Esophagus mucosa (tissue), 1 donor: ENCODE results near the gene CCDC9B. TPM values are rescaled to one million over a fixed set of nuclear protein-coding genes. Genes with fewer than 3 reads are reported as not detected.
A peak's percentile ranks its signal among the peaks of the same experiment; 100 is the strongest.

Experiments
- ATAC-seq: fragments of 200-7000 bp; cut with Tn5 transposase; one replicate; pipeline ENCODE4 v1.9.1; 2020
- total RNA-seq: library from RNA; stranded (reverse); gene quantifications from one replicate; pipeline ENCODE4 v1.2.4, GENCODE V29; 2023
- donor health status: DM: yes; HTN: yes; CAD: no.

The CCDC9B gene
- total RNA-seq, 1 donor from 2014 or later: 21.3 TPM

DNA sequence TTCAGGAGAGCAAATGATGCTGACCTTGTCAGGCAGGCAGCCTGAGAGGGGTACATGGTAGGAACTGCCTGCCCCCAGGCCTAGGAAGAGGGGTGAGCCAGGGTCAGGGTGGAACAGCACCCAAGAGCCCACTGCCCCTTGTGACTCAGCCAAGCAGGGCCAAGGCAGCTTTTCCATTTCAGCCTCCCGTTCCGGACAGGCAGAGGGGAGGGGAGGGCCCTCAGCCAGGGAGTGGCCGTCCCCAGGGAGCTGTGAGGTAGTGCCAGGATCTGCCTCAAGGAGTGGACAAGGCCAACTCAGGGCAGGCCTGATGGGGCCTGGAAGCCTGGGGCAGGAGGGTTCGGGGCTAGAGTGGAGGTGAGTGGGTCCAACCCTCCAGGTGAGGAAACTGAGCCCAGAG, 52.8 kb downstream of the CCDC9B start:
- no peak for ATAC-seq

DNA sequence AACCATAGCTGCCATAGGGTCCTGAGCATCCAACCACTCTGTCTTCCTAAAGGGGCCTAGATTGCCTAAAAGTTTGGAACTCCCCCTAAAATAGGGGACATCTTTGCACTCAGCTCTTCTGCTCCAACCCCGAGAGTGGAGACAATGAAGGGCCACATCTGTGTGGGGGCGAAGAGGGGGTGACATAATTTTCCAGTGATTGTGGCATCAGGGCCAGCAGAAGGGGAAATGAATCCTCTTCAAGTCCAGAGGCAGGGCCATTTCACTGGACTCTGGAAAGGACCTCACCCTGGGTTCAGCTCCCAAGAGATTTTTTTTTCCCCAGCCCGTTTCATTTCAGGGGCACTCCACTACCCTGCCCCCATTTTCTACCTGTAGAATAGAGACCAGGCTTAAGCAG, 53.2 kb downstream of the CCDC9B start:
- no peak for ATAC-seq

DNA sequence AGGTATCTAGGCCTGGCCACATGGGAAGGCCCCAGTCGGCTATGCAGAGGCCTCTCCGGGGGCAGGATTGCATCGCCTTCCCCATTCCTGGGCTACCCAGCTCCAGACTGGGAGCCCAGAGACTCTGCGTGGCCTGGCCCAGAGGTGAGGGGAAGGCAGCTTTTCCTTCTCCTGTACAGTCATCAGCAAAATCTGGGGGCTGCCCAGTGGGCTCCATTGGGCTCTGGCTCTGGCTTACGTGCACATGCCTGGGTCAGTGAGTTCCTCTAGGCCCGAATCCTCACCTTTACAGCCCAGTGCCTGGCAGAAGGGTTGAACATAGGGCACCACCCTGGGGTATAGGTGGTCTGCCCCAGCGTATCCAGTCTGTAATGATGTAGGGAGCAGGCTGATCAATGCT, 53.9 kb downstream of the CCDC9B start:
- ATAC-seq: no peak

DNA sequence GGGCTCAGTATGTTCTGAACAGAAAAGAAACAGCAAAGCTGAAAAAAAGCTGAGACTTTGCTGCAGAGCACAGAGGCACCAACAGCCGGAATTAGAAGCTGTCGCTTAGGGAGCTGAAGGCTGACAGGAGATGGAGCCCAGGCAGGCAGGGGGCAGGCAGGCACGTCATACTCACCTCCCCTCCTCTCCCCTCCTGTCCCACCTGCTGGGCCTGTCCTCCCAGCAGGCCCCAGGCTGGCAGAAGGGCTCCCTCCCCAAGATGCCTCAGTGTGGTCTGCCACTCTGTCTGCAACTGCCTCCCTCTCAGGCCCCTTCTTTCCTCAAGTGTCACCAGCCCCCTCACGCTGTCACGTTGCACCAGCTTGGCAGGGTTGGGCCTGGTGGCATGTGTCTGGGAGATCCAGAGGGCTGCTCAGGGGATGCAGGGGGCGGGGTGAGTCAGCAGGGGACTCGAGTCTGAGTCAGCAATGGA, 54.6 kb downstream of the CCDC9B start:
- ATAC-seq: no peak

DNA sequence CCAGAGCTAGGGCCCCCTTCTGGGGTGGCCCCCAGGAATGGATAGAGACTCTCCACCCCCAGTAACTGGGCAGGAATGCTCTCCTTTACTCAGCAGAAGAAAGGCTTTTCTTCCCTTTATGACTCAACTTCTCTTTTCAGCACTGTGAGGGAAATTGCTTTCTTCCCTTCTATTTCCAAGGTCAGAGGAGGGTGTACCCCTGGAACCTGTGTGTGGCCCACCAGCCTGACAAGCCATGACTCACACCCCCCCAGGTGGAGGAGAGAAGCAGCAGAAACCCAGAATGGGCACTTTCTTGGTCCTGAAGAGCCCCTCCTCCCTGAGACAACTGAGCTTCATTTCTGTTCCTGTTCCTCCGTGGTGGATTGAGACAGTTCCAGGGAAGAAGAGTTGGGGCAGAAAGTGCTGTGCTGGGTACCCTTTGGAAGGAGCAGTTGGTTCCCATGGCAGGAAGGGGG, 55.2 kb downstream of the CCDC9B start:
- ATAC-seq: no peak

DNA sequence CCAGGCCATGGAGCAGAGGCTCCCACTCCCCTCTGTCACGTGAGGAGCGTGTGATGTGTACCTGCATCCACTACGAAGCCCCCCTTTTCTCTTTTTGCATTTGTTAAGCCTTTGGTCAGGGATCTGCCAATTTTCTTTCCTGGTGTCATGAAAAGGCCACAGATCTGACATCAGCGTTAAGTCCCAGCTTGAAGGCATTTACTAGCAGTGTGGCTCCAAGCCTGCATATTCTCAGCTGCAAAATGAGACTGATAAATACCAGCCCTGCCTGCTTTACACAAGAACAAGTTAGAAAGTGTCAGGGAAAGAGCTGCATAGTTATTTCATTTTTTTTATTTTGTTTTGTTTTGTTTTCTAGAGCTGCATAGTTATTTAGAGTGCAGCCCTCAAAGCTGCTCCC, 55.6 kb downstream of the CCDC9B start:
- ATAC-seq: no peak

DNA sequence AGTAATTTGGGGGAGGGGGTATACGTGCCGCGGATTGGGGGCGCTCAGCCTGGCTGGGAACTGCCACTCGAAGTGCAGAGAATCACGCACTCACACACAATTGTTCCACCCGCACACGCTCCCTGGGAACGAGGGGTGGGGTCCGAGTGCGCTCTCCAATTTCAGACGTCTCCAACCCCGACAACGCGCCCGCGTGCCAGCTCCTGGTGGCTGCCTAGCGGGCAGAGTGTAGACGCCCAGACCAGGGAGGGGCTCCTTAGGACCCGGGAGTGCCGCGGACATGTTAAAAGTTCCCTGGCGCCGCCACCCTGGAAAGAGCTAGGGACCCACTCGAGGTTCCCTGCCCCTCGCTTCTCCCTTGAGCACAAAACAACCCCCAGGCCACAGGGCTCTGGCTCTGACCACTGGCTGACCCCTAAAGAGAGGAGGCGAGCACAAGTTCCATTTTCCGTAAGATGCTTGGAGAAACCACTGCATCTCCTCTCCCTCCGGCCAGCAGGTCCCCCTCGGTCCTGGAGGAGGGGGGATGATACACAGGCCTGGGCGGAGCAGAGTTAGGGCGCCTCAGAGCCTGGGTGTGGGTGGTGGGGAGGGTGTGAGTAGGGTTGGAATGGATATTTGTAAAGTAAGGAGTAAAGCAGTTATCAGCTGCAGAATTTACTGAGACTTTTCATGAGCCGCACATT, 57.0 kb downstream of the CCDC9B start:
- no peak for ATAC-seq

DNA sequence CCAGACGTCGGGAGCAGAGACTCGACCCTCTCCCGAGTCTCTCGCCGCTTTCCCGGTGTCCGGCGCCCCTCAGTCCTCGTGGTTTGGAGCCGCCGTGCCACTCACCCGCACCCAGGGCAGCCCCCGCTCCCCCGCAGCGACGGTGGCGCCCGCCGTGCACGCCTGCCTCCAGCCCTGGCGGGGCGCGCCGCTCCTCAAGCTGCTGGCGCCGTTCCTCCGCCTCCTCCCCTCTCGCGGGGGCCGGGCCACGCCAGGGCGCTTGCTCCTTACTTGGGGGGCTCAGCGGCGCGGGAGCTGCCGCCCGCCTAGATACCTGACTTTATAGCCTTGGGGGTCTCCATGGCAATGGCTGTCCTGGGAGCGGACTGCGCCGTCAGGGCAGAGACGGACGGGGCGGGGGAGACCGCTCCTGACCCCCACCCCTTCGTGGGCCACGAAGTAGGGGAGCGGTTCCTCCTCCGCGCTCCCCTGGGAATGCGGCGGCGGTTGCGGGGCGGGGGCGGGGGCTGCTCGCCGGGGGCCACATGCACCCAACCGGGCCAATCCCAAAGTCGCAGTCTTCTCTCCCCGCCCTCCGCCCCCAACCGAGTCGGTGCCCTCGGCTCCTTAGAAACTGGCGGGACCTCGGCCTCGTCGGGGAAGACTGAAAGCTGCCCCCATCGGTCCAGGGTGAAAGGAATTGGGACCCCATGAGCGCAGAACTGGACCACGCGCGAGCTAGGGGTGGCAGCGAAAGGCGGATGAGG, 57.7 kb downstream of the CCDC9B start, which contains the start of gene ANKRD63:
TSS of gene ANKRD63 (minus strand) at position 196 of the 746 bp plus-strand sequence. CDS start 478 bp downstream, outside the sequence.
- peak; percentile 4 for ATAC-seq

DNA sequence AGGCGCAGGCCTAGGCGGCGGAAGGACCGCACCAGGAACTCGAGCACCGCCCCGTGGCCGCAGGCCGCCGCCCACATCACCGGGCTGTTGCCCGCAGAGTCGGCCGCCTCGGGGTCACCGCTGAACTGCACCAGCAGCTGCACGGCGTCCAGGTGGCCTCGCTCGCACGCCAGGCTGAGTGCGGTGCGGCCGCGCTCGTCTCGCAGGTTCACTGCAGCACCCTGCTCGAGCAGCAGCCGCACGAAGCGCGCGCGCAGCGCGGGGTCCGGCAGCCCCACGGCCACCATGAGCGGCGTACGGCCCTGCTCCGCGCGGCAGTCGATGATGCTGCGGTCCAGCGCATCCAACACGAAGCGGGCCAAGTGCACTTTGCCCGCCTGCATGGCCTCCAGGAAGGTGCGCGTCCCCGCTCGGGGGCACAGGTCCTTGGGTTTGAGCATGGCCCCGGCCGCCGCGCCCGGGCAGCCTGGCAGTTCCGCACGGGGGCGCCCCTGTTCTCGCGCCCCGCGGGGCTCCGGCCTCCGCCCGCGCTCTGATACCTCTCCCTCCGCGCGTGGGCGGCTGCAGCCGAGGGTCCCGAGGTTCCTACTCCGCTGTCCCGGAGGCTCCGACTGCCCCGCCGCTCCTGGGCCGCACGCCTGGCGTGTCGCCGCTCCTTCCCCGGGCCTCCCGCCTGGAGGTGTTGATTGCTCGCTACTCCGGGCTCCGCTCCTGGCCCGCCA, 58.4 kb downstream of the CCDC9B start:
- ATAC-seq: peak; percentile 17

DNA sequence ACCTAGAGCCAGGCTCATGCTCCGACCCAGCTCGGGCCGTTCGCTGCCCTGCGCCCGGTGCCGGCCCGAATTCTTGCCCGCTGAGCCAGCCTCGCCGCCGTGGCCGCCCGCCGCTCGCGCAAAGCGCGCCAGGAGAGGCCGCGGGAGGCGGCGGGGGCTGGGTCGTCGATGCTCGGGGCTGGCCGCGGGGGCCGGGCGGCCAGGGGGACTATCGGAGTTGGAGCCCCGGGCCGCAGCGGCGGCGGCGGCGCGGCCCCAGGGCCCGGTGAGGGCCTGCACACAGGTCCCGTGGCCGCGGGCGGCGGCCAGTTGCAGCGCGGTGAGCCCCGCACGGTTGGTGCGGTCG, 59.0 kb downstream of the CCDC9B start:
- no peak for ATAC-seq

Other genes starting within 250 kb of the CCDC9B start
- gene BMF, start 232.1 kb downstream of the CCDC9B start, total RNA-seq: 1.5 TPM
- 15.3 TPM for gene BUB1B, start 179.9 kb downstream of the CCDC9B start, total RNA-seq
- gene PAK6, start 101.9 kb downstream of the CCDC9B start, total RNA-seq: 25.3 TPM
- not detected for gene ANKRD63, start 57.9 kb downstream of the CCDC9B start, total RNA-seq
- gene PLCB2, start 33.0 kb downstream of the CCDC9B start, total RNA-seq: 4.2 TPM
- gene INAFM2, start 17.2 kb downstream of the CCDC9B start, total RNA-seq: 7.1 TPM
- gene PHGR1, start 10.1 kb upstream of the CCDC9B start, total RNA-seq: not detected
- gene DISP2, start 17.3 kb upstream of the CCDC9B start, total RNA-seq: 0.28 TPM
- 13.8 TPM for gene KNSTRN, start 41.8 kb upstream of the CCDC9B start, total RNA-seq
- 14.7 TPM for gene IVD, start 64.9 kb upstream of the CCDC9B start, total RNA-seq
- 7.0 TPM for gene BAHD1, start 100.0 kb upstream of the CCDC9B start, total RNA-seq
- 4.0 TPM for gene CHST14, start 130.0 kb upstream of the CCDC9B start, total RNA-seq
- gene CCDC32, start 224.1 kb upstream of the CCDC9B start, total RNA-seq: 13.9 TPM
- 5.3 TPM for gene RPUSD2, start 228.4 kb upstream of the CCDC9B start, total RNA-seq